ENCODE measurements around the gene MGAT2.
A peak's percentile ranks its signal among the peaks of the same experiment; 100 is the strongest.
"Not testable (repeated sequence)": the region's sequence is repeated elsewhere in the genome, so short reads cannot be mapped to it uniquely, and the experiment has no call there.

The MGAT2 gene

DNA sequence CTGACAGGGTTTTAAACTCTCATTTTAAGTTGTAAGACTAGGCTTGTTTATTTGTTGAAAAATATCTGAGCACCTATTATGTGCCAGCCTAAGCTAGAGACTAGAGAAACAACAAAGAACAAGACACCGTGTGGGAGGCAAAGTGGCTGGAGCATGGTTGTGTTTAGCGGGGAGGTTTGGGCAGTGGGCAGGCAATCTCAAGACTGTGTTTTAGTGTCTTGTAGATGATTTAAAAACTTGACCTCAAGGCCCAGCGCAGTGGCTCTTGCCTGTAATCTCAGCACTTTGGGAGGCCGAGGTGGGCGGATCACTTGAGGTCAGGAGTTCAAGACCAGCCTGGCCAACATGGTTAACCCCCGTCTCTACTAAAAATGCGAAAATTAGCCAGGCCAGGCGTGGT is 7.9 kb upstream of the MGAT2 start:
- DNase-seq (ENCODE audit: low read depth): no peak

DNA sequence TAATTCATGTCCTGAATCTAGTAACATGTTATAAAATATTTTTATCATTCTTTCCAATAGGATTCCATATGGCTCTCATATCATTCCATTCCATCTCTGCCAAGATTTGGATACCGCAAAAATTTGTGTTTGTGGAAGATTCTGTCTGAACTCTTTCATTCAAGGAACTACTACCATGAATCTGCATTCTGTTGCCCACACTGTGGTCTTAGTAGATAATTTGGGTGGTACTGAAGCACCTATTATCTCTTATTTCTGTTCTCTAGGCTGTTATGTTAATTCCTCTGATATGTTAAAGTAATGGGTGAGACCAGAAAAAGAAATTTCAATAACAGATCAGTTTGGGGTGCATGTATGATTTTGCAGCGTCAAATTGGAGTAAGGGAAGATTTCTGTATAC is 6.4 kb upstream of the MGAT2 start:
- no peak for DNase-seq (ENCODE audit: low read depth)

DNA sequence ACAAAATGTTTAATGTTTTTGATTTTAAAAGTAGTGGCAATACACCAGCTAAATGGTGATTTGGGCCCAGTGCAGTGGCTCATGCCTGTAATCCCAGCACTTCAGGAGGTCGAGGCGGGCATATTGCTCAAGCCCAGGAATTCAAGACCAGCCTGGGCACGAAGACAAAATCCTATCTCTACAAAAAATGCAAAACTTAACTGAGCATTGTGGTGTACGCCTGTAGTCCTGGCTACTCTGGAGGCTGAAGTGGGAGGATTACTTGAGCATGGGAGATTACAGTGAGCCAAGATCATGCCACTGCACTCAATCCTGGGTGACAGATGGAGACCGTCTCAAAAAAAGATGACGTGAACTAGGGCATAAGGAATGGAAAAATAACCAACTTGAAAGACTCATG is 4.8 kb upstream of the MGAT2 start:
- no peak for DNase-seq (ENCODE audit: low read depth)

DNA sequence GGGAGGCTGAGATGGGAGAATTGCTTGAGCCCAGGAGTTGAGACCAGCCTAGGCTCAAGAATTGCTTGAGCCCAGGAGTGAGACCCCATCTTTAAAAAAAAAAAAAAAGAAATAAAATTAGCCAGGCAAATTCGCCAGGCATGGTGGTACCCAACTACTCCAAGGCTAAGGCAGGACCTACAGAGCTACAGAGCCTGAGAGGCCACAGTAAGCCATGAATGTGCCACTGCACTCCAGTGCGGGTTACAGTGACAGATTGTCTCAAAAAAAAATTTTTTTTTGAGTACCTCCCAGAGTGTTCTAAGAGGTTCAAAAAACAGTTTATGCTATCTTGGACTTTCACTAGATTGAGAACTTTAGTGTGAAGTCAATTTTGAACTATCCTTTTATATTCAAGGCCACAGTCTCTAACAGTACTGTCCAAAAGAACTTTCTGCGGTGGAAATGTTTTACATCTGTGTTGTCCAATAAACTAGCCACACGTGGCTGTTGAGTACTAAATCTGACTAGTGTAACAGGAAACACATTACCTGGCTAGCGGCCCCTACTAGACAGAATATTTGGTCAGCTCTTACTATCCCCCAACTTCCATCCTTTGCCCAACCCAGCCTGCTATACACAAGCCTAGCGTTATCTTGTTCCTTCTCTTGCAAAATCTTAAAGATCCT is 2.6 kb upstream of the MGAT2 start:
- DNase-seq (ENCODE audit: low read depth): no peak

DNA sequence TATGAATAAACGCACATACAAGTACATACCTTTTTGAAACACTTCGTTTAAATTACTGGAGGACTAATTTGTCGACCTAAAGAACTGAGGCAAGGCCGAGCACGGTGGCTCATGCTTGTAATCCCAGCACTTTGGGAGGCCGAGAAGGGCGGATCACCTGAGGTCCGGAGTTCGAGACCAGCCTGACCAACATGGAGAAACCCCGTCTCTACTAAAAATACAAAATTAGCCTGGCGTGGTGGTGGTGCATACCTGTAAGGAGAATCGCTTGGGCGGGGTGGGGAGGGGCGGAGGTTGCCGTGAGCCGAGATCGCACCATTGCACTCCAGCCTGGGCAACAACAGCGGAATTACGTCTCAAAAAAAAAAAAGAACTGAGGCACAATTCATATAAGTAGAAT is 1.3 kb upstream of the MGAT2 start:
- not testable (repeated sequence) for DNase-seq (ENCODE audit: low read depth)

DNA sequence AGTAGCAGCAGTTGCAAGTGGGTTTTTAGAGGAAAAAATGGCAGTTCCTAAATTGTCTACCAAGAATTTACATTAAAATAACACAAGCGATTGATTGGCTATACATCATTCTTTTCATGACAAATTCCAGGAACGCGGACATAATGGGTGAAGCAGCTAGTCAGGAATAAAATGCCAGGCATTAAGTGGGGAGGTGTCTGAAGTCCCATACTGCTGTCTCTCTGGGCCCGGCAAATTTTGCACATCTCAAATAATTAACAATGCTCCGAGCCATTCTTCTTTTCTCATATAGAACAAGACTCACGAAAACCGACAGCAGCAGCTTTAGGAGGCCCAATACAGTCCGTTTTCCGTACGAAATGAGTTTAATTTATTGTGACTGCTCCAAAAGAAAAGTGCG is 869 bp upstream of the MGAT2 start:
- DNase-seq (ENCODE audit: low read depth): no peak

DNA sequence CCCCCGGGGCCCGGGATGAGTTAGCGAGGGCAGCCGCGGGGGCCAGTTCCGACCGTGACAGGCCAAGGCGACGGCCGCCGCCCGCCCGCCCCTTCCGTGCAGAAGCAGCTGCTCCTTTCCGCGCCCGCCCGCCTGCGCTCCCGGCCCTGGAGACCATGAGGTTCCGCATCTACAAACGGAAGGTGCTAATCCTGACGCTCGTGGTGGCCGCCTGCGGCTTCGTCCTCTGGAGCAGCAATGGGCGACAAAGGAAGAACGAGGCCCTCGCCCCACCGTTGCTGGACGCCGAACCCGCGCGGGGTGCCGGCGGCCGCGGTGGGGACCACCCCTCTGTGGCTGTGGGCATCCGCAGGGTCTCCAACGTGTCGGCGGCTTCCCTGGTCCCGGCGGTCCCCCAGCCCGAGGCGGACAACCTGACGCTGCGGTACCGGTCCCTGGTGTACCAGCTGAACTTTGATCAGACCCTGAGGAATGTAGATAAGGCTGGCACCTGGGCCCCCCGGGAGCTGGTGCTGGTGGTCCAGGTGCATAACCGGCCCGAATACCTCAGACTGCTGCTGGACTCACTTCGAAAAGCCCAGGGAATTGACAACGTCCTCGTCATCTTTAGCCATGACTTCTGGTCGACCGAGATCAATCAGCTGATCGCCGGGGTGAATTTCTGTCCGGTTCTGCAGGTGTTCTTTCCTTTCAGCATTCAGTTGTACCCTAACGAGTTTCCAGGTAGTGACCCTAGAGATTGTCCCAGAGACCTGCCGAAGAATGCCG is 699 bp downstream of the MGAT2 start:
- DNase-seq (ENCODE audit: low read depth): peak; percentile 60

DNA sequence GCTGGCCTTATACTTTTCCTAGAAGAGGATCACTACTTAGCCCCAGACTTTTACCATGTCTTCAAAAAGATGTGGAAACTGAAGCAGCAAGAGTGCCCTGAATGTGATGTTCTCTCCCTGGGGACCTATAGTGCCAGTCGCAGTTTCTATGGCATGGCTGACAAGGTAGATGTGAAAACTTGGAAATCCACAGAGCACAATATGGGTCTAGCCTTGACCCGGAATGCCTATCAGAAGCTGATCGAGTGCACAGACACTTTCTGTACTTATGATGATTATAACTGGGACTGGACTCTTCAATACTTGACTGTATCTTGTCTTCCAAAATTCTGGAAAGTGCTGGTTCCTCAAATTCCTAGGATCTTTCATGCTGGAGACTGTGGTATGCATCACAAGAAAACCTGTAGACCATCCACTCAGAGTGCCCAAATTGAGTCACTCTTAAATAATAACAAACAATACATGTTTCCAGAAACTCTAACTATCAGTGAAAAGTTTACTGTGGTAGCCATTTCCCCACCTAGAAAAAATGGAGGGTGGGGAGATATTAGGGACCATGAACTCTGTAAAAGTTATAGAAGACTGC is 1.5 kb downstream of the MGAT2 start:
- no peak for DNase-seq (ENCODE audit: low read depth)

DNA sequence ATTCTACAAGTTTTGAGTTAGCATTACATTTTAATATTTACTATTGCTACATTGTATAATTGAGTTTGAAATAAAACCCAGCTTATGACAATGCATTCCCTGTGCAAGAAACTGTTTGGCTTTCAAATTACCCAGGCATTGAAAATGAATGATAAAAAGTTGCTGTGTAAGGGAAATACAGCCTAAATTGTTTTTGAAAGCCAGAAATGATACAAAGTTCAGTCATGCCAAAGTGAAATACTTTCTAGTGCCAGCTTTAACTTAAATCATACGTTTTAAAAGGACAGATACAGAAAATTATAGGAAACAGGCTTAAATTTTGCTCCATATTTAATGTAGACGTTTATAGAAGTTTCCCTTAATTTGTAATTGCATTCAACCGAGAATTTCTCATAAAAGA is 2.8 kb downstream of the MGAT2 start:
- no peak for DNase-seq (ENCODE audit: low read depth)

DNA sequence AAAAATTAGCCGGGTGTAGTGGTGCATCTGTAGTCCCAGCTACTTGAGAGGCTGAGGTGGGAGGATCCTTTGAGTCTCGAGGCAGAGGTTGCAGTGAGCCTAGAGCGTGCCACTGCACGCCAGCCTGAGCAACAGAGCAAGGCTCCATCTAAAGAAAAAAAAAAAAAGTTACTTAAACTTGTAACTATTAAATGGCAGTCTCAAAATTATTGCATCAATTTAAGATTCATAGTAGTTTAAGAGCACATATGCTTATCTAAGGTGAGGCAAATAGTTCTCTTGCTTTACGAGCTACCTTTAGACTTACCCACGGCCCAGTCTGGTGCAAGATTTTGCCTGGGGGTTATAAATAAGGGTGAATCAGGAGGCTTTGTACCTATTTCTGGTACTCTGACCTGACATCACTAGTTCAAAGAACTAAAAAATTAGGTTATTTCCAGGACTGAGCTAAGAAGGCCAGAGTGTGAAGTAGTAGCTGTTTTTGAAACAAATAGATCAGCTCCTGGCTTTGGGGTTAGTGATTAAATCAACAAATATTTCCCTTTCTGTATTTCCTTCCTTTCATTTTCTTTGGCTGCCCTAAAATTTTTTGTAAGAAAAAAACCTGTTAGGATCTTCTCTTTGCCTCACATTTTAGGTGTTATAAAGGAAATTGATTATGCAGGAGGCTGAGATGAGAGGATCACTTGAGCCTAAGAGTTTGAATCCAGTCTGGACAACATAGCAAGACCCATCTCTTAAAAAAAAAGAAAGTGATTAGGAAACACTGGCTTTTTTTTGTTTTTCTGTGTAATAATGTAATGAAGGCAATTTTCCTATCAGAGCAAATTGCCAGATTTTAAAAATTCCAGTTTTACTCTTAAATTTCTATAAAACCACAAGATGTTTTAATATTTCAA is 3.6 kb downstream of the MGAT2 start:
- peak; percentile 40 for DNase-seq (ENCODE audit: low read depth)

DNA sequence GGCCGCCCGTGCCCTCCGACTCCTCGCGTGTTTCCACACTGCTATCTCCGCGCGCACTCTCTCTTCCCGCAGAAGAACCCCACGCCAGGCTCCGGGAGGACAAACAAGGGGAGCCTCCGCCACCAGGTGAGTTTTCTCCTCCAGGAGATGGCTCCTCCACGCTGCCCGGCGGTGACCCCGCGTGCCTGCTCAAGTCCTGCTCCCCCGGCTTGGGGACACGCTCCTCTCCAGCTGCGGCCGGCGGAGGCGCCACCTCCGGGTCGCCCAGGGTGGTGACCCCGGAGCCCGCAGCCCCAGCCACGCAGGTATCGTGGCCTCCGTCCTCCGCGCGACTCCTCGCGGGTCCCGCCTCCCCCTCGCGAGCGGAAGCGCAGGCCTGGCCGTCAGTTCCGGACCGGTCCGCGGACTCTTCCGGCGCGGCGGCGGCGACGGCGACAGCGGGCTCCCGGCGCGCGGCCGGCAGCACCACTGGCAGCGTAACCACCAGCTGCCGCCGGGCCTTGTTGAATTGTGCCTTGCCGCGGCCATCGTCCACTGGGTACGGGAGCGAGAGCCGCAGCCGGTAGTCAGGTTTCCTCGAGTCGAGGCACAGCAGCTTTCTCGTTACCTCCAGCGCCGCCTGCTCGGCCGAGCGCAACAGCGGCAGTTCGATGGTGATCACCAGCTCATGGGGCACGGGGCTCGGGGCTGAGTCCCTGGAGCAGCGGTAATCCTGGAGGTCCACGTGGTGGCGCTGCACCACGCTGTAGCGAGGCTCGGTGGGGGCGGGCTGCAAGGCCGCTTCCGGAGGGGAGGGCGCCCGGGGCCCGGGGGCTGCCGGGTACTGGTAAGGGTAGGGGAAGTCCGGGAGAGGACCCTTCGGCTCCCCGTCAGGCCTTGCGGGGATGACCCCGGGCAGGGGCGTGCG is 13.3 kb downstream of the MGAT2 start:
- DNase-seq (ENCODE audit: low read depth): peak; percentile 97

DNA sequence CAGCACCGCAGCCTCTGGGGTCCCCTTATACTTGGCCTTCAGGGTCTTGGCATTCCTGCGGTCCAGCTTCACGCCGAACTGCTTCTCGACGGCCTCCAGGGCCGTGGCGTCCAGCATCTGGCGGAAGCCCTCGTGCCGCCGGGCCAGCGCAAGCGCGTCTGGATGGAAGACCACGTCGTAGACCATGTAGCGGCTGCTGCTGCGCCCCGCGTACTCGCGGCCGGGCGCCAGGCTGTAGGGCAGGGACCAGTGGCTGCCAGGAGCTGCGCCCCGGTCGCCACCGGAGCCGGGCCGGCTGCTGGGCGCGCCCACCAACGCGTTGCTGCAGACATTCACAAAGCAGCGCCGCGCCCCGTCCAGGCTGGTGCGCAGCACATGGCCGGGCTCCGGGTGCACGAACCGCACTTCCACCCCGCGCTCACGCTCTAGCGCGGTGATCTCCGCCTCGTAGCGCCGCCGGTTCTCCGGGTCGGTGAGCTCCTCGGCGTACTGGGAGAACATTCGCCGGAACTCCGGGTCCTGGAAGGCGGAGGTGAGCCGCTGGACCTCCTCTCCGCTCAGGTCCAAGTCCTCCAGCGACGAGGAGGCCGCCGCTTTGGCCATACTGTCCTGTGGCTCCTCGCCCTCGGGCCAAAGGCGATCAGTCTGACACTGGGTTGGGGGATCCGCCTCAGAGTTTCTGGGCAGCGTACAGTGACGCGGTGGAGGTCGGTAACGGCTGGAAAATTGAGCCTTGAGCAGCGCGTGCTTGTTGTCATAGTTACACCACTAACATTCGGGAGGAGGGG is 14.1 kb downstream of the MGAT2 start, which contains the start of gene DNAAF2:
Gene DNAAF2, minus strand, starts transcription at position 698 of the 788 bp plus-strand sequence. Its CDS starts 95 bp downstream, at position 603.
- DNase-seq (ENCODE audit: low read depth): peak; percentile 77

DNA sequence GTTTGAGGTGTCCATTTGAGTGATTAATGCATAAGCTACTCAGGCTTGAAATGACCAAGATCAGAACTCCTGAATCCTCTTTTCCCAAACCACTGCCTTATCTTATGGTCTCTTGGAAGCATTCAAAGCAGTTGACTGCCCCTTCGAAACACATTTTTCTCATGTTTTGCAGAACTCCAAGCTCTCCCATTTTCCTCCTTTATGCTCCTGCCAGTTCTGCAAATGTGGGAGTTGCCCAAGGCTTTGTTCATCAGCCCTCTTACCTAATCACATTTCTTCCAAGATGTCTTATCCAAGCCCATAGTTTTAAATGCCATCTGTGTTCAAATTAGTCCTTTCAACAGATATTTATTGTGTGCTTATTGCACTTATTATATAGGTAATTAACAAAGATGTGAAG is 16.3 kb downstream of the MGAT2 start:
- DNase-seq (ENCODE audit: low read depth): no peak

DNA sequence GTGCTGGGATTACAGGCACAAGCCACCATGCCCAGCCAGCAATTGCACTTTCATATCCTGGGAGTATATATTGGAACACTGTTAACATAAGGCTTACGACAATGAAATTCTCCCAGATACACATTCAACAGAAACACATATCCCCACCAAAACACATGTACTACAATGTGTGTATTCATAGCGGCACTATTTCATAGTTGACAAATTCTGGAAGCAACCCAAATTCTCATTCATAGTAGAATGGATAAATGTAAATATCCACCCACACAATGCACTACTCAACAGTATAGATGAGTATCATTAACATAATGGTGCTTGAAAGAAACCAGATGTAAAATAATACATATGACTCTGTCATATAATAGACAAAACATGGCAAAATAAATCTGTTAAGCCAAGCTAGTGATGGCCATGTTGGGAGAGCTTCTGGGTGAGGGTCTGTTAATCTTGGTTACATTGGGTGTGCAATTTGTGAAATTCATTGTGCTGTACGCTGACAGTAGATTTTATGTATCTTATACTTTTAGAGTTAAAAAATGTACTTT is 17.0 kb downstream of the MGAT2 start:
- no peak for DNase-seq (ENCODE audit: low read depth)

DNA sequence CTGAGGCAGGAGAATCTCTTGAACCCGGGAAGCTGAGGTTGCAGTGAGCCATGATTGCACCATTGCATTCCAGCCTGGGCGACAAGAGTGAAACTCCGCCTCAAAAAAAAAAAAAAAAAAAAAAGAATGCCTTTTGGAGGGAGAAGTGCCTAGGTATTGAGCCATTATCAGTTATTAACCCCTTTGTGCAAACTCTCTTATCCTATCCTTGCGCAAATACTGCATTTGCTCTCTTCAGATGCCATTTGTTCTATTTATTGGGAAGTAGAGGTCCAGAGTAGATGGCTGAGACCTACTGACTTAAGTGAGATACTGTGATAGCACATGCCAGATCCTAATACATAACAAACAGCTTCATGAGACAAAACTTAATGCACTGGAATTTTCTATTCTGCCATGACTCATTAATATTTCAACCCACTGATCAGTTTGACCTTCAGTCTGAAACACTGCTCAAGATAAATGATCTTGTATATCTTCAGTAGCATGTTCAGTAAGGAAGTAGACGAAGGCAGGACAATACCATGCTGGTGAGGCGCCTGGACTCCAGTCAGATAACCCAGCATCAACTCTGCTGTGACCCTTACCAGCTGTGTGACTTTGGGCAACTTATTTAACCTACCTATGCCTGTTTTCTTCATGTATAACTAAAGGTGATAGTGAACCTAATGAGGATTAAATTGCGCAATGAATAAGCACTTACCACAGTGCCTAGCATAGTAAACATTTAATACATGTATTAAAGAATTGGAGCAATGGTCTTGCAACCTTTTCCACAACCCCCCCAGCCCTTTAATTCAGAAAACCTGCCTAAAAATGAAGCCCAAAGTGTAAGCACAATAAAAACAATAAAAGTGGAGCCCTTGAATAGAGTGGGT is 20.2 kb downstream of the MGAT2 start:
- DNase-seq (ENCODE audit: low read depth): peak; percentile 56

DNA sequence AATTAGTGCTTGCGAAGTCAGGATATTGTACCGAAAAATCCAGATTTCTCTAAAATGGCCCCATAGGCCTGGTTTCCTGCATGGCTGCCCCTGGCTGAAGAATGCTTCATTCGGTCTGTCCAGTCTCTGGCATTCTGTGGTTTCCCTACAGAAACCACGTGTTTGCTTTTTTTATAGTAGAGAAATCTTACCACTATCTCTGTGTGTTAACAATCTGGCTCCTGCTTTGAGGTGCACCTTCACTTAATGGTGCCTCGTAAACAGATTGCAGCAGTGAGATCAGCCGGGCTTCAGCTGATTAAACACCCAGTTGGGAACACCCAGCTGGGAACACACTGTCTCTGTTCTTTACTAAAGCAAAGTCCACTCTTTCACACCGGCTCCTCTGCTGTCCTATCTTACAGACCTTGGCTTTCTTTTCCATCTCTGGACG is 21.1 kb downstream of the MGAT2 start:
- peak; percentile 66 for DNase-seq (ENCODE audit: low read depth)

DNA sequence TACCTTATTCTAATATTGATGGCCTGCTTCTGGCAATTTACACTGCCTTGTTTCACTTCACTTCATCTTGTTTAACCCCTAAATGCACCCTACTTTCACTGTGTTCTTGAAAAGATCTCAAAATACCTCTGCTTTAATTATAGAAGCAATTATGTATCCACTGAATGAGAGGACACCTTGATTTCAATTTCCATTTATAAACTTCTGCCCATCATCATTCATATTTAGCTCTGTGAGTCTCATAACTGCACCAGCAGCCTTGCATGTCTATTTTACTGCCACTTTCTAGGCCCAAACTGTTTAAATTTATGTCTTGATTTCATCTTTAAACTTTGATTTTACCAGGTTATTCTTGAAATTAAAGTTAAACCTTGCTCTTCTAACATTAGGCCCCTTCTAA is 21.6 kb downstream of the MGAT2 start:
- DNase-seq (ENCODE audit: low read depth): no peak

DNA sequence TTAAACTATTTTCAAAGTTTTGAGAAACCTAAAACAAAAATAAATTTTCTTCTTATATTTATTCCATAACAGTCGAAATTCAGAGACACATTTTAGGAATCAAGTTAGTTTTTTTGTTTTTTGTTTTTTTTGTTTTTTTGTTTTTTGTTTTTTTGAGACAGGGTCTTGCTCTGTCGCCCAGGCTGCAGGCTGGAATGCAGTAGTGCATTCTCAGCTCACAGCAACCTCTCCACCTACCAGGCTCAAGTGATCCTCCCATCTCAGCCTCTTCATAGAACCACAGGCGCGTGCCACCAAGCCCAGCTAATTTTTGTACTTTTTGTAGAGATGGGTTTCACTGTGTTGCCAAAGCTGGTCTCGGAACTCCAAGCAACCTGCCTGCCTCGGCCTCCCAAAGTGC is 32.9 kb downstream of the MGAT2 start:
- DNase-seq (ENCODE audit: low read depth): no peak

DNA sequence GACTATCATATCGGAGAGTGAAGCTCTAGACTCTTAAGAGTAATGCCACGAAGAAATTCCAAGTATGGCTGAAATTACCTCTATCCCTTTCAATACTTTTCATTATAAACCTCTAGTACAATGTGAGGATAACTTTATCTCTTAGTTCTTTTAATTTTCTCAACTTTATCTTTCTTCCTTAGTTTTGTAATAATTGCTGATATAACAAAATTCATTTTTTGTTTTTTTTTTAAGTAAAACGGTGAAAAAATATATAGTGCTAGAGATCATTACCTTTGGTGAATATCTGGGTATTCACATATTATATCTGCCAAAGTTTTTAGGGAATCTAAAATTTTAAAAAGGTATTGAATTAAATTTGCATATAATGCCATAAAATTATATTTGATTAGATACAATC is 33.9 kb downstream of the MGAT2 start:
- no peak for DNase-seq (ENCODE audit: low read depth)

Measured in iris pigment epithelial cell (primary cell).